Measurements from ENCODE around the gene DBR1.

The DBR1 gene

DNA sequence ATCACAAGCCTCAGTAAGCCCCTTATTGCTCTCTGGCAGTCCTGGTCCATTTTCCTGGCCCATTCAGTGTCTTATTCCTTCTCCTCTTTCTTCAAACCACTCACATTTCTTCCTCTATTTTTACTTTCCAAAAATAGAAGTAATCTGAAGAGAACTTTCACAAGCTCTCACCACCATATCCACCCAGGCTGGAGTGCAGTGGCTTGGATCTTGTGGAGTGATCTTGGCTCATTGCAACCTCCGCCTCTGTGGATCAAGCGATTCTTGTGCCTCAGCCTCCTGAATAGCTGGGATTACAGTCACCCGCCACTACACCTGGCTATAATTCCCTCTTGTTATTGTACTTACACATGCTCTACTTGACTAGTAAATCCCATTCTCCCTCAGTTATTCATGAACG, 29.2 kb upstream of the DBR1 start:
- Histone ChIP-seq H3K27ac (peak overlapping the region; percentile 53), H3K9me3 (no peaks in the 10 kb centered on the region), H3K27me3 (no peaks in the 10 kb centered on the region), H3K4me3 (ENCODE audit: low read depth in 1 of 2, low read length in 1 of 2) (no peak overlapping the region), H3K36me3 (no peaks in the 10 kb centered on the region), H3K4me1 (ENCODE audit: control insufficient read depth in 1 of 2, insufficient read depth in 1 of 2, low read depth in 1 of 2, low read length in 1 of 2) (peaks cover 28 to 41% of the 10 kb centered on the region in 2 experiments)
- TF ChIP-seq, protein P1, sequence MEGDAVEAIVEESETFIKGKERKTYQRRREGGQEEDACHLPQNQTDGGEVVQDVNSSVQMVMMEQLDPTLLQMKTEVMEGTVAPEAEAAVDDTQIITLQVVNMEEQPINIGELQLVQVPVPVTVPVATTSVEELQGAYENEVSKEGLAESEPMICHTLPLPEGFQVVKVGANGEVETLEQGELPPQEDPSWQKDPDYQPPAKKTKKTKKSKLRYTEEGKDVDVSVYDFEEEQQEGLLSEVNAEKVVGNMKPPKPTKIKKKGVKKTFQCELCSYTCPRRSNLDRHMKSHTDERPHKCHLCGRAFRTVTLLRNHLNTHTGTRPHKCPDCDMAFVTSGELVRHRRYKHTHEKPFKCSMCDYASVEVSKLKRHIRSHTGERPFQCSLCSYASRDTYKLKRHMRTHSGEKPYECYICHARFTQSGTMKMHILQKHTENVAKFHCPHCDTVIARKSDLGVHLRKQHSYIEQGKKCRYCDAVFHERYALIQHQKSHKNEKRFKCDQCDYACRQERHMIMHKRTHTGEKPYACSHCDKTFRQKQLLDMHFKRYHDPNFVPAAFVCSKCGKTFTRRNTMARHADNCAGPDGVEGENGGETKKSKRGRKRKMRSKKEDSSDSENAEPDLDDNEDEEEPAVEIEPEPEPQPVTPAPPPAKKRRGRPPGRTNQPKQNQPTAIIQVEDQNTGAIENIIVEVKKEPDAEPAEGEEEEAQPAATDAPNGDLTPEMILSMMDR (IDR thresholded peaks at IDR 0.05): no peak

DNA sequence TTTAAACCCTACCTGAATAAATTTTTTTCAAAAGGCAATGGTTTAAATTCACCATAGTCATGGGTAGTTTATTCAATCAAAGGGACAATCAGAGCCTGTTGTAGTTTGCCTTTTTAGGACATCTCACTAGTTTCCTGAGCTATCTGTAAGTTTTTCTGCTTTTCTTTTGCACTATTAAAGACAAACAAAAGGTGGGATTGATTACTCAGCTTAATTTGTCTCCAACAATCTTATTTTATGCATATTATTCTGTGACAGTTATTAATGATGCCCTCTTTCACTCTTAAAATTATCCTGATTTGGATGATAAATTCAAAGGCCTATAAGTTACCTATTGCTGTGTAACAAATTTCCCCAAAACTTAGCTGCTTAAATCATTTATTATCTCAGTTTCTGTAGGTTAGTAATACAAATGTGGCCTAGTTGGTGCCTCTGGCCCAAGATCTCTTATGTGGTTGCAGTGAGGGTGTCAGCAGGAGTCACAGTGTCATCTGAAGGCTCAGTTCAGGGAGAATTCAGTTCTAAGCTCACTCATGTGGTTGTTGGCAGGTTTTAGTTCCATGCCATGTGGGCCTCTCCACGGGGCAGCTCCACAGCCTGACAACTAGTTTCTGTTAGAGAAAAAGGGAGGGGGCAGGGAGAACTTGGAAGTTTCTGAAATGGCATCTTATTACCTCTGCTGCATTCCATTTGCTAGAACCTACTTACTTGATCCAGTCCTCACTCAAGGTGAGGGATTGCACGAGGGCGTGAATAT, 28.4 kb upstream of the DBR1 start:
- H3K27ac ChIP-seq: peak overlapping the region; percentile 53
- no peaks in the 10 kb centered on the region for H3K36me3 ChIP-seq
- peaks cover 28 to 41% of the 10 kb centered on the region in 2 experiments for H3K4me1 ChIP-seq (ENCODE audit: control insufficient read depth in 1 of 2, insufficient read depth in 1 of 2, low read depth in 1 of 2, low read length in 1 of 2)
- no peaks in the 10 kb centered on the region for H3K27me3 ChIP-seq
- TF ChIP-seq, protein P1 (IDR thresholded peaks at IDR 0.05): no peak
- H3K9me3 ChIP-seq: no peaks in the 10 kb centered on the region
- no peak overlapping the region for H3K4me3 ChIP-seq (ENCODE audit: low read depth in 1 of 2, low read length in 1 of 2)

DNA sequence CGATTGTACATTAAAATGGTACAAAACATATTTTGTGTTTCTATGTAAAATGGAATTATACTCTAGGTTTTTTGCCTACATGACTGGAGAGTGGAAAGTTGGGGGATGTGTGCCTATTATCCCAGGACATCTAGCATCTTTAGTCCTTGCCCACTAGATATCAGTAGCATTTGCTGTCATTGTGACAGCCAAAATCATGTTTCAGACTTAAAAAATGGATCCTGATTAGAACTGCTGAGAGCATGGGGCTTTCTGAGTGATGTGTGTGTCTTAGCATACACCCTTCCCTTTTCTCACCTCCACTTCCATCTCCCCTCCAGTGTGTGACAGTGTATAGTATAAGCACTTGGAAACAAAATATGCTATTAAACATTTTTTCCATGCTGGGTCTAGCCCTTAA, 25.7 kb upstream of the DBR1 start:
- Histone ChIP-seq H3K36me3 (no peaks in the 10 kb centered on the region), H3K9me3 (no peaks in the 10 kb centered on the region), H3K4me3 (ENCODE audit: low read depth in 1 of 2, low read length in 1 of 2) (no peak overlapping the region), H3K27ac (peak overlapping the region; percentile 61), H3K27me3 (no peaks in the 10 kb centered on the region), H3K4me1 (ENCODE audit: control insufficient read depth in 1 of 2, insufficient read depth in 1 of 2, low read depth in 1 of 2, low read length in 1 of 2) (peaks cover 28 to 41% of the 10 kb centered on the region in 2 experiments)
- TF ChIP-seq, protein P1 (IDR thresholded peaks at IDR 0.05): no peak

DNA sequence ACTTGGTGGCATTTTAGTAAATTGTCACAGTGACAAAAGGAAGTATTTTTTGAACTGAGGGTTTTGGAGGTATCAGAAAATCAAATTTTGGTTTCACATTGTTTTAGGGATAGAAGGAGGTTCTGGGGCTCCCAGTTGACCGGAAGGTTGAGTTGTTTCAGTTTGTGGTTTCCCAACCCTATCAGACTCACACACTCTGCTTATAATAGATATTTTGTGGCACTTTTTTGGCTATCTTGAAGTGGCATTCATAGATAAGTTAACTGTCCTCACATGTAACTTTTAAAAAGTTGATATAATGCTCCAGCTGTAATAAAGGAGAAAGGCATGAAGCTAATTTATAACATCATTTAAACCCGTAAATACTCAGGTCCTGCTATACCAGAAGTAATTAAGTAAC, 25.1 kb upstream of the DBR1 start:
- H3K4me1 ChIP-seq (ENCODE audit: control insufficient read depth in 1 of 2, insufficient read depth in 1 of 2, low read depth in 1 of 2, low read length in 1 of 2): peaks cover 28 to 41% of the 10 kb centered on the region in 2 experiments
- no peaks in the 10 kb centered on the region for H3K27me3 ChIP-seq
- no peaks in the 10 kb centered on the region for H3K9me3 ChIP-seq
- H3K4me3 ChIP-seq (ENCODE audit: low read depth in 1 of 2, low read length in 1 of 2): no peak overlapping the region
- H3K36me3 ChIP-seq: no peaks in the 10 kb centered on the region
- TF ChIP-seq, protein P1 (IDR thresholded peaks at IDR 0.05): no peak
- H3K27ac ChIP-seq: peak overlapping the region; percentile 61

DNA sequence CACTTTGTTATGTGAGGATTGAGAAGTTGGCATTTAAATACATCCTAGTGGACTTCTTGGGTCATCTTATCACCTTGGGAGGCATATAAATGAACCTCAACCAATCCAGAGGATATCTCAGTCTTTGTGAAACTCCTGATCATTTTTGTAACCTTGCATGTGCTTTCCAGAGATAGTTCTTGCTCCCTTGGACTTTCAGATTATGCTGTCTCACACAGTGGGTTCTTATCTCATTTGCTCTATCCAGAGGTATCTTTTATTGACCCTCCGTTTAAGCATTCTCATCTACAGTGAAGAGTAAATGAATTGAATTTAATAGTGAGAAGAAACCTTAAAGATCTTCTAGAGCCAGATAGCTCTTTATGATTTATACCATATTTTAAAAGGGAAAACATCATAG, 22.8 kb upstream of the DBR1 start:
- Histone ChIP-seq H3K4me1 (ENCODE audit: control insufficient read depth in 1 of 2, insufficient read depth in 1 of 2, low read depth in 1 of 2, low read length in 1 of 2) (peaks cover 11 to 24% of the 10 kb centered on the region in 2 experiments), H3K36me3 (peaks cover 2% of the 10 kb centered on the region), H3K27me3 (no peaks in the 10 kb centered on the region), H3K9me3 (no peaks in the 10 kb centered on the region), H3K27ac (no peak overlapping the region), H3K4me3 (ENCODE audit: low read depth in 1 of 2, low read length in 1 of 2) (no peak overlapping the region)
- TF ChIP-seq, protein P1 (IDR thresholded peaks at IDR 0.05): no peak
